Common myeloid progenitor, CD34-positive (primary cell): Measurements from ENCODE around the gene CACNA1G.

Experiments
- CTCF ChIA-PET: fragments of 350-600 bp; sonication (Branson Sonifier 250); formaldehyde crosslinking; loops from one replicate; lab custom pipeline; 2021; ENCODE audit warnings: antibody characterized with exemption; lab: Charles Lee
- POLR2A ChIA-PET: fragments of 350-600 bp; sonication (Branson Sonifier 250); formaldehyde crosslinking; loops from one replicate; lab custom pipeline; 2021; ENCODE audit warnings: antibody characterized with exemption; lab: Charles Lee
- DNase-seq, 3 donors: peaks; one replicate each; pipeline versions ENCODE4 v3.0.0 to v3.0.0-alpha.2; 2013
- H3K27ac ChIP-seq, 2 experiments: 1 replicate in 1 of 2; 2 replicates in 1 of 2; pipeline ENCODE4 v1.7.0; 2013; ENCODE audit warnings: inconsistent platforms in 2 of 2, low read length in 2 of 2, mild to moderate bottlenecking in 2 of 2, low read depth in 1 of 2, moderate library complexity in 1 of 2; ENCODE audit not compliant: severe bottlenecking in 2 of 2, insufficient read depth in 1 of 2, poor library complexity in 1 of 2
- H3K27me3 ChIP-seq, 5 experiments: replicated peaks in 2 of 5; 1 replicate in 3 of 5; 2 replicates in 2 of 5; pipeline versions ENCODE4 v1.6.1 to v1.7.0; 2013; ENCODE audit warnings: low read length in 4 of 5, mild to moderate bottlenecking in 2 of 5, moderate library complexity in 2 of 5, inconsistent platforms in 1 of 5; ENCODE audit not compliant: insufficient read depth in 5 of 5, control insufficient read depth in 4 of 5
- H3K36me3 ChIP-seq, 4 experiments: 1 replicate in 2 of 4; 2 replicates in 2 of 4; pipeline versions ENCODE4 v1.6.1 to v1.7.0; 2013; ENCODE audit warnings: low read length in 3 of 4, control low read depth in 1 of 4, mild to moderate bottlenecking in 1 of 4; ENCODE audit not compliant: control insufficient read depth in 4 of 4, insufficient read depth in 4 of 4
- H3K4me1 ChIP-seq, 4 experiments: 1 replicate in 3 of 4; 2 replicates in 1 of 4; pipeline versions ENCODE4 v1.6.1 to v1.7.1; 2013; ENCODE audit warnings: low read length in 3 of 4, mild to moderate bottlenecking in 3 of 4, control low read depth in 1 of 4, inconsistent platforms in 1 of 4, moderate library complexity in 1 of 4; ENCODE audit not compliant: control insufficient read depth in 4 of 4, insufficient read depth in 4 of 4; ENCODE audit errors: control extremely low read depth in 1 of 4
- H3K4me3 ChIP-seq, 7 experiments: 1 replicate in 4 of 7; 2 replicates in 3 of 7; pipeline versions ENCODE4 v1.5.1 to v1.7.0; 2013; ENCODE audit warnings: mild to moderate bottlenecking in 7 of 7, low read length in 6 of 7, moderate library complexity in 6 of 7, inconsistent platforms in 2 of 7, low read depth in 2 of 7, control low read depth in 1 of 7; ENCODE audit not compliant: insufficient read depth in 4 of 7, control insufficient read depth in 1 of 7; ENCODE audit errors: extremely low read depth in 1 of 7
- H3K9me3 ChIP-seq, 5 experiments: 1 replicate in 4 of 5; 2 replicates in 1 of 5; pipeline versions ENCODE4 v1.6.1 to v1.7.1; 2013; ENCODE audit warnings: low read length in 4 of 5, mild to moderate bottlenecking in 2 of 5, inconsistent platforms in 1 of 5, low read depth in 1 of 5, moderate library complexity in 1 of 5; ENCODE audit not compliant: control insufficient read depth in 4 of 5, insufficient read depth in 2 of 5; ENCODE audit errors: control extremely low read depth in 1 of 5
- WGBS: methylation state at CpG from one replicate; pipeline ENCODE4 v1.1.5; 2013; ENCODE audit not compliant: insufficient coverage; 5-methylcytosine and 5-hydroxymethylcytosine counted together

CACNA1G gene

DNA sequence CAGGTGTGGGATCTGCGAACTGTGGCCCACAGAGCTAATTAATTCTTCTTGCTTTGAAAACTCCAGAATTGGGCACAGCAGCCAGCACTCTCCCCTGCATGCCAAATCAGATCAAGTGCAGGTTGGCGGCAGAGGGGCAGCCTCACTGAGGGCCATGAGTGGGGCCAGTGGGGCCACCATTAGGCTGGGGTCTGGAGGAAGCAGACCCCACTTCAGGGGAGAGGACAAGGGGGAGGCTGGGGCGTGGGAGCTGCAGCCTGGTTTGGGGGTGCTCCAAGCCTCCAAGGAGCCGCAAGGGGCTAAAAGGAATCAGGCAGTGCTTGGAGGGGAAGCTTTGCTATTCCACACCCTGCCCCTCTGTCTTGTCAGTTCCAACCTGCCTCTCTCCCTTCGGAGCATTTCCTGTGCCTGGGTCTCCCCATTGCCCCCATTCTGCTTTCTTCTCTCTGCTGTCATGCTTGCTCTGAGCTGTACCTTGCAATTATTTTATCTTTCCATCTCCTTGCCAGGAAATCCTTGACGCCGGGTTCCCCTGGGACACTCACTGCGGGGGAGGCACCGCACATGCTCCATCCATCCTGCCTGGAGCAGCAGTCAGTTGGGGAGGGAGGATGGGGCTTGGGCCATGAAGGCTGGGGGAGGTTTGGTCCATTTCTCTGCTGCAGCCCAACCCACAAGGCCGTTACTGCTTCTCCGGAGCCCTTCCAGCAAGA lies 70.8 kb downstream of the CACNA1G start:
- no peaks in the 10 kb centered on the region for H3K36me3 ChIP-seq
- H3K9me3 ChIP-seq, result no peaks in the 10 kb centered on the region
- H3K27me3 ChIP-seq, result peaks cover 3 to 76% (median 34%) of the 10 kb centered on the region in 5 experiments
- ChIA-PET CTCF (interaction anchor here (0.9 to 20.1 kb wide), 19 partner anchors 7 to 187 kb away, joined by 3 to 325 read pairs (median 7); partner anchors contain the start of gene SPATA20), POLR2A (interaction anchor here (0.6 to 1.1 kb wide), 2 partner anchors 43 to 260 kb away, joined by 3 read pairs; no protein-coding TSS in a partner anchor)
- H3K4me3 ChIP-seq, result no peak overlapping the region
- no peak for DNase-seq
- peaks cover 0 to 26% (median 19%) of the 10 kb centered on the region in 4 experiments for H3K4me1 ChIP-seq
- H3K27ac ChIP-seq, result no peak overlapping the region
- WGBS, result 87% methylated on average over 7 of the region's 11 CpGs

DNA sequence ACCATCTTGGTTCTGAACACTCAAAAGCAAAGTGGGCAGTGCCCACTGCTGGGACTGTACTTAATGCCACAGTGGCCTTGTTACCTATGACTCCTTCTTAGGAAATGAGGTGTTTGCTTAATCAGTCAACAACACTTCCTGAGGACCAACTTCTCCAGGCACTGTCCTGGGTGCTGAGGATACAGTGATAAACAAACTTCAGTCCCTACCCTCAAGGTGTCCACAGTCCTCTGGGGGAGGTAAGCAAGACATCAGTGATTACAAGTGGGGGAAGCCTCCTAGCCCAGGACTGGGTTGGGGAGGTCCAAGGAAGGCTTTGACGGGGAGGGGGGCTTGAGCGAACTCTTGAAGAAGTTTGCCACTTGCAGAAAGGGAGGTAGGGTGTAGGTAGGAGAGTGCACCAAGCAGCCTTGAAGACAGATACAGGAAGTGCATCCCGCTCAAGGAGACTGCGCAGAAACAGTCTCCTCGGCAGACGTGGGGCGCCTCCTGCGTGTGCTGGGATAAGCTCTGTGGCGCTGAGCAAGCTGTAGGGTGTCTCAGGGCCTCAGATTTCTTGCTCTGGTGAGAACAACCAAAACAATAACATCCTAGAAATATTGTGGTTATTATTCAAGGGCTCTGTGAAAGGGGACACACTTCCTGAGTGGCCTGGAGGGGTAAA lies 71.5 kb downstream of the CACNA1G start:
- DNase-seq, result no peak
- POLR2A ChIA-PET, result no interaction called here

DNA sequence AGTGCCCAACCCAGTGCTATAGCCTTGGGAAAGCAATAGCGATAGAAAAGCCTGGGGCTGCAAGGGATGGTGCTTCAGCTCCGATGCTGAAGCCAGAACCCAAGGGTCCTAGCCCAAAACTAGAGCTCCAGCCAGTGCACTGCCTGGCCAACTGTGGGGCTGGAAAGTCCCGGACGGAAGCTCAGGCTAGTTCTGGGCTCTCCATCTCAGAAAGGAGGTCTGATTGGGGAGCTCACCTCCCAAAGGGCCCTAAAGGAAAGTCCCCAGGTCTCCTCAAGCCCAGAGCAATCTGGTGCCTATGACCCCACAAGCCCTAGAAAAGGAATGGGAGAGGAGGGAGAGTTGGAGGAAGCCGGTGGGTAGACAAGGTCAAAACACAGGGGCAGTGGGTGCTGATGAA lies 72.1 kb downstream of the CACNA1G start:
- H3K9me3 ChIP-seq, result no peaks in the 10 kb centered on the region
- H3K27me3 ChIP-seq, result peaks cover 3 to 77% (median 36%) of the 10 kb centered on the region in 5 experiments
- DNase-seq, result no peak
- WGBS, result 90% methylated on average over 5 of the region's 5 CpGs
- H3K27ac ChIP-seq, result no peak overlapping the region
- ChIA-PET CTCF (interaction anchor here (0.6 to 4.2 kb wide), 6 partner anchors 9 to 79 kb away, joined by 3 to 52 read pairs (median 3); no protein-coding TSS in a partner anchor), POLR2A (no interaction called here)
- H3K36me3 ChIP-seq, result no peaks in the 10 kb centered on the region
- H3K4me3 ChIP-seq, result no peak overlapping the region
- peaks cover 0 to 22% (median 18%) of the 10 kb centered on the region in 4 experiments for H3K4me1 ChIP-seq

More for the DNA sequence above, 71.5 kb downstream of the CACNA1G start:
- no peak overlapping the region for H3K27ac ChIP-seq
- H3K36me3 ChIP-seq, result no peaks in the 10 kb centered on the region
- 100% methylated on average over 2 of the region's 9 CpGs for WGBS
- H3K4me3 ChIP-seq, result no peak overlapping the region
- no peaks in the 10 kb centered on the region for H3K9me3 ChIP-seq
- CTCF ChIA-PET, result interaction anchor here (1.0 to 20.1 kb wide), 13 partner anchors 7 to 91 kb away, joined by 3 to 325 read pairs (median 9); partner anchors contain the start of gene SPATA20
- peaks cover 3 to 80% (median 37%) of the 10 kb centered on the region in 5 experiments for H3K27me3 ChIP-seq
- peaks cover 0 to 26% (median 19%) of the 10 kb centered on the region in 4 experiments for H3K4me1 ChIP-seq

DNA sequence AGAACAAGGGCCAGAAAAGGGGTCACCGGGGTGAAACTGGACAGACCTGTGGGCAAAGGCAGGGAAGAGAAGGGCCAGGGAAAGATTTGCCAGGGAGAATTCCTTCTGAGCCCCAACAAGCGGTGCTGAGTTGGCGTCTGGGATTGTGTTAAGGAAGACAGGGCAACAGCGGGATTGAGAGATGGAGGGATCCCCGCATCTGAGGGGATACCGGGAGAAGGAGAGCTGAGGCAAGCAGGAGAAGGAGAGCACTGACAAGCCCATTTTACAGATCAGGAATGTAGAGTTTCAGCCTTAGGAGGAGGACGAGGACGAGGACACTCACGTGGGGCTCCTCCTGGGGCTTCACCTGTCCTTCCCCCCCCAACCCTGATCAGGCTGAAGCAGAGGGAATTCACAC lies 73.2 kb downstream of the CACNA1G start:
- H3K27me3 ChIP-seq, result peaks cover 3 to 68% (median 35%) of the 10 kb centered on the region in 5 experiments
- no peaks in the 10 kb centered on the region for H3K9me3 ChIP-seq
- no peaks in the 10 kb centered on the region for H3K36me3 ChIP-seq
- 92% methylated on average over 9 of the region's 9 CpGs for WGBS
- no peak overlapping the region for H3K27ac ChIP-seq
- no peak for DNase-seq
- H3K4me1 ChIP-seq, result peaks cover 0 to 12% (median 11%) of the 10 kb centered on the region in 4 experiments
- CTCF ChIA-PET, result interaction anchor here (4.2 kb wide), 1 partner anchor 62 kb away, joined by 52 read pairs; no protein-coding TSS in a partner anchor
- POLR2A ChIA-PET, result no interaction called here
- H3K4me3 ChIP-seq, result no peak overlapping the region

DNA sequence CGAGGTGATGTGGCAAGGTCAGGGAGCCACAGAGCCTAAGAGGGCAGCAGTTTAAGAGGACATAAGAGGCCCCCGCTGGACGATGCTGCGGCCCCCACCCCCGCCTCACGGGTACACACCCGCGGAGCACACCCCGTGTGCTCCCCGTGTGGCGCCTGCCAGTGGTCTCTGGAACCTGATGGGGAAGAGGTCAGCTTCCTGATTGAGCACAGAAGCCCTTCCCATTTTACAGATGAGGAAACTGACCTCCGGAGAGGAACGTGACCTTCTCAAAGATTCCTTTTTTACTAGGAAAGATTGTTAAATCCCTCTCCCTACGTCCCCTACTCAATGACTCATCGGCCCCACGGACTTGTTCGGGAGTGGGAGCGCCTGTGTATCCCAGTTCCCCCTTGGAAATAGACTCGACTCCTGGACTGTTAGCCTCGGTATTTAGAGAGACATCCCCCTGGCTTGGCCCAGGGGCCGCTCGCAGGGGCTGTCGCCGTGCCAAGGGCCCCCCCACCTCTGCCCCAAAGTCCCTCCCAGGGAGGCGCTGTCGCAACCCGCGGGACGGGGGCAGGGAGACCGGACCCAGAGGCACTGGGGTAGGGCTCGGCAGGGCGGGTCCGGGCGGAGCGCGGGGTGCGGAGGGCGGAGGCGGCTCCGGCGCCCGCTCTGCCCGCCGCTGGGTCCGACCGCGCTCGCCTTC lies 73.9 kb downstream of the CACNA1G start, which contains the start of gene ABCC3:
TSS of gene ABCC3 (plus strand) at position 658 of the 691 bp plus-strand sequence. CDS start 56 bp downstream, outside the sequence.
- no peaks in the 10 kb centered on the region for H3K9me3 ChIP-seq
- H3K27ac ChIP-seq, result no peak within 1 kb of the TSS
- DNase-seq, result peak in 1 of 3 donors; percentile 41
- CTCF ChIA-PET, result no interaction called here
- peaks cover 0 to 16% (median 16%) of the 10 kb centered on the region in 4 experiments for H3K4me1 ChIP-seq
- H3K4me3 ChIP-seq, result peak within 1 kb of the TSS in 4 of 7 experiments; percentile 28 to 57 (median 52)
- H3K27me3 ChIP-seq, result peaks cover 3 to 62% (median 38%) of the 10 kb centered on the region in 5 experiments
- POLR2A ChIA-PET, result no interaction called here
- H3K36me3 ChIP-seq, result no peaks in the 10 kb centered on the region
- WGBS, result 7% methylated on average over 44 of the region's 48 CpGs

DNA sequence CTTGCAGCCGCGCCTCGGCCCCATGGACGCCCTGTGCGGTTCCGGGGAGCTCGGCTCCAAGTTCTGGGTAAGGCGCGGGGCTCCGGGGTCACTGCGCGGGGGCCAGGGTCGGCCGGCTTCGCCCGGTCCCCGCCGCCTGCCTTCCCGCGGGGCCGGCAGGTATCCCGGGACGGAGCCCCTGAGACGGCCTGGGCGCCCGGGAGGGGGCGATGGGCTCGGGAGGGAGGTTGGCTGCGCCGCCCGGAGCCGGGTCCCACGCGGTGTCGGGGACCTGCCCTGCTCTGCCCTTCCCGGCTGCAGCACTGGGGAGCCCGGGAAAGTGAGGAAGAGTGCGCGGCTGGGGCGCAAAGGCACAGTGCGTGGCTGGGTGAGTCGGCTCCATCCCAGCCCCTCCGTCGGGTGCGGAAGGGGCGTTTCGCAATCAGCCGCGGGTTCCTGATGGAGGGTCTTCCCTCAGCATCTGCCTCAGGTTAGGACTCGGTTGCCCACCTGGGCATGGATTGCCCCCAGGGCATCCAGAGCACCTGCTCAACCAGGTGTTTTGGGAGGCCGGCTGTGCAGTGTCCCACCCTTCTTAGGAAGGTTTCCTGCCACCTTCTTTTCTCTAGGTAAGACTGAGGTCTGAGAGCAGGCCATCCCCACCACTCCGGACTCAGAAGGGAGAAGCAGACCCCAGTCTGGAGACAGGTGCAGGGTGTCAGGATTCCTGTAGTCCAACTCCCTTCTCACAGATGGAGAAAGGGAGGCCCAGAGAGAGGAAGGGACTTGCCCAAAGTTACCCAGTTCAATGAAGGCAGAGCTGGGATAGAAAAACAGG lies 74.6 kb downstream of the CACNA1G start:
- Histone ChIP-seq H3K36me3 (no peaks in the 10 kb centered on the region), H3K9me3 (no peaks in the 10 kb centered on the region), H3K4me1 (peaks cover 0 to 22% (median 20%) of the 10 kb centered on the region in 4 experiments), H3K27me3 (peaks cover 3 to 62% (median 38%) of the 10 kb centered on the region in 5 experiments), H3K4me3 (peak overlapping the region in 4 of 7 experiments; percentile 28 to 57 (median 52)), H3K27ac (no peak overlapping the region)
- POLR2A ChIA-PET, result no interaction called here
- DNase-seq, result no peak
- CTCF ChIA-PET, result interaction anchor here (0.8 to 7.5 kb wide), 5 partner anchors 8 to 84 kb away, joined by 3 to 84 read pairs (median 4); no protein-coding TSS in a partner anchor
- 4% methylated on average over 48 of the region's 52 CpGs for WGBS
